Ureter (tissue), 1 donor: ENCODE data around the gene FBN2. TPM values are rescaled to one million over a fixed set of nuclear protein-coding genes. Genes with fewer than 3 reads are reported as not detected.
"Not testable (repeated sequence)": the region's sequence is repeated elsewhere in the genome, so short reads cannot be mapped to it uniquely, and the experiment has no call there.

ENCODE experiments used
- DNase-seq: peaks from one replicate; pipeline ENCODE4 v3.0.0-alpha.2; 2020; ENCODE audit warnings: low spot score
- total RNA-seq: library from RNA; stranded (reverse); gene quantifications from one replicate; pipeline ENCODE4 v1.2.4, GENCODE V29; 2023
- donor health status: DM: yes; HTN: yes; CAD: no.

FBN2 gene
- total RNA-seq, 1 donor from 2014 or later: 4.8 TPM

DNA sequence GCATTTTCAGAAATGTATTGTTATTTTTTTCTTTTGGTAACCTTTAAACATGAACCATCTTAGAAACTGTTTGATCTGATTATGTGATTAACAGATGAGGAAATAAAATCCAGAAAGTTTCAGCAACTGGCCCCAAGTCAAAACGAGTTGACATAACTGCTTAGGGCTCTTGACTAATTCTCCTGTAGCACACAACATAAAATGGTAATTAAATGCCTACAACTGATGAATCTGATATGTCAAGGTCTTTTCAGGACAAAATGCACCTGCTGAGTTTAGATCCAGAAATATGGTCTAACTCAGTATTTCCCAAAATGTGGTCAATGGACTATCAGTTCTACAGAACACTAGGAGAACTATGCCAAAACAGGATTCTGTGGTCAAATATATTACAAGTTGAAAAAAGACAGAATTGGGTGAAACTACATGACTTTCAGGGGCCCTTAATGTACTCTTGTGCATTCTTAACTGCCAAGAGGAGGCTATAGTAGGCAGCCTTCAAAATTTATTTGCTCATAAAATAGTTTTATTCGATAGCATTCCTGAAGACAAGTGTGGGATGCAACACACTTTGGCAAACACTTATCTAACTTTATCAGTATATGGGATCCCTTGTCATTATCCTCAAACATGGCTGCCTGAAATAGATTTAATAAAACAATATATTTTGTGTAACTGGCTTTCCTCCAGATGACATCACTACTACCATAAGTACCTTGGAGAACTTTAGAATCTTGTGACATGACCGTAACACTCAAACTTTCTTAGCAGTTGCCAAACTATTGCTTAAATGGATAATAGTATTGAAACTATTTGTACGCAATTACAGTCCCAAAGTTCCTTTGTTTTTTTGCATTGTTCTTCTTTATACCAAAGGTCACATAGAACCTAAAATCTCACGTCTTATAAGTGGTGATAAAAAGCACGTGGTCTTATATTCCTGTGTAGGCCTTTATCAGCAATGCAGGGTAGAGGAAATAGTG lies 59.4 kb downstream of the FBN2 start:
- no peak for DNase-seq

DNA sequence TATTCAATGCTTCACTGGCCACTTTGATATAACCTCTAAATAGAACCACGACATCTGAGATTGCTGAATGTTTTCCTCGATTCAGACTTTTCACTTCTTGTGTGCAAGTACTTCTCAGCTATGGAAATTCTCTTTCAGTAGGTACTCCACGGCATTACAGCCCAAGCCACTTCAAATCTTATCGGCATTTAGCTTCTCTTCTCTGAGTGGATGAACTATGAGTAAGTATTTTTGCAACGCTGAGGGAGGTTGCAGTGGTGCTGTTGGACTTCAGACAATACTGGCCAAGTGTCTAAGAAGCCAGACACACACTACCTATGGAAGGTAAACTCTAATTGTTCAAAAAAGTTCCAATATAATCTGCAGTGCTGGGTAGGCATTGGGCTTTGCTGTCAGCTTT lies 60.1 kb downstream of the FBN2 start:
- no peak for DNase-seq

DNA sequence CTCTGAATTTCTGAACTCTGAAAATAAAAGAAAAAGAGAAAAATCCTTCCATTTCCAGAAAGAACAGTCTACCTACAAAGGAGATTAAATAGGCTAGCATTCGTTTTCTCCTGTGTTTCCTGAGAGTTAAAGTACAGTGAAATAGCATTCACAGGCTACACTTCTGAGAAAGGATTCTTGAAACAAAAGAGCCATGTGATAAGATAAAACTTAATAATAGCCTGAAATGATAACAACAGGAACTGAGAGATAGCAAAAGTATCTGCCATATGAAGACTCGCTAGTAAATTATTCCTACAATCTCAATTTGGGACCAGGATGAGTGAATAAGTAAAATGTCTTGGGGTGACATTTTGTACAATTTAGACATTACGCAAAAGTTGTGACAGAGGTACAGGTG lies 62.4 kb downstream of the FBN2 start:
- no peak for DNase-seq

GRCh38 chr5:128472919-128473318 lies 65.1 kb downstream of the FBN2 start:
- DNase-seq: no peak

GRCh38 chr5:128472036-128472435 lies 66.0 kb downstream of the FBN2 start:
- no peak for DNase-seq

GRCh38 chr5:128470663-128471062 lies 67.4 kb downstream of the FBN2 start:
- DNase-seq: no peak

- no peak for DNase-seq
Measured at GRCh38 chr5:128469912-128470311, 68.1 kb downstream of the FBN2 start.

GRCh38 chr5:128466980-128467379 lies 71.1 kb downstream of the FBN2 start:
- DNase-seq: no peak

- no peak for DNase-seq
Measured at GRCh38 chr5:128466554-128466953, 71.5 kb downstream of the FBN2 start.

DNA sequence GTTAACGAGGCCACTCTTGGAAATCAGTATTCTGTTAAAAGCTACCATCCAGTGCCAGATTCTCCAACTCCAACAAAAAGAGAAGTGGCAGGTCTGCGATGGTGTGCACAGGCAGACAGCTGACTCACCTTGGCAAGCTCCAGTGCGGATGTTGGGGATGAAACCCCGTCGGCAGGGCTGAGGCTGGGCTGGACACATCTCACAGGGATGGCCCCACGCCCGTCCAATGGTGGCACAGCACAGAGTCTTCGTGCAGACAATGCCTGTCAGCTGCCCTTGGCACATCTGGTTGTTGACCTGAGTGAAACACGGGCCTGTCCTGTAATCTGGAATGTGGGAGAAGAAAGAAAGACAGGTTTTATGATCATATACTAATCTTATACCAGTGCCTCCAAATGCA lies 73.4 kb downstream of the FBN2 start:
- no peak for DNase-seq

DNA sequence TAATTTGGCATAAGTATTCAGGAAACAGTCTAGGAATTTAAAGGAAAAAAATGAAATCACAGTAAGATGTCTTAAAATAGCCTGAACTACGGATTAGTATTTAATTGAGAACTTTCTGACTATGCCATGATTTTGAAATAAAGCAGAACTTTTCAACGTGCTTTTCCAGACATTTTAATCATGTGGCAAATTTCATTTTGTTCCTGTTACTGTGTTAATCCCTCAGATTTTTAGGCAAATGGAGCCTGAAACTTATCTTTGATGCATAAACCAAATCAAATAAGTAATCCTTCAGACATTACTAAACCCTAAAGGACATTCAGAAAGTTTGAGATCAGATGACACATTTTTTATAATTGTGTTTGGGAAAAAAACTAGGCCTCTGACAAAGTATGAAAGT lies 75.7 kb downstream of the FBN2 start:
- DNase-seq: no peak

GRCh38 chr5:128457147-128457915 lies 80.7 kb downstream of the FBN2 start:
- DNase-seq: not testable (repeated sequence)

GRCh38 chr5:128455841-128456361 lies 82.1 kb downstream of the FBN2 start:
- DNase-seq: no peak

- no peak for DNase-seq
Measured at GRCh38 chr5:128453121-128453520, 84.9 kb downstream of the FBN2 start.

GRCh38 chr5:128447224-128447623 lies 90.8 kb downstream of the FBN2 start:
- not testable (repeated sequence) for DNase-seq

- DNase-seq: no peak
Measured at GRCh38 chr5:128441941-128442350, 96.1 kb downstream of the FBN2 start.

DNA sequence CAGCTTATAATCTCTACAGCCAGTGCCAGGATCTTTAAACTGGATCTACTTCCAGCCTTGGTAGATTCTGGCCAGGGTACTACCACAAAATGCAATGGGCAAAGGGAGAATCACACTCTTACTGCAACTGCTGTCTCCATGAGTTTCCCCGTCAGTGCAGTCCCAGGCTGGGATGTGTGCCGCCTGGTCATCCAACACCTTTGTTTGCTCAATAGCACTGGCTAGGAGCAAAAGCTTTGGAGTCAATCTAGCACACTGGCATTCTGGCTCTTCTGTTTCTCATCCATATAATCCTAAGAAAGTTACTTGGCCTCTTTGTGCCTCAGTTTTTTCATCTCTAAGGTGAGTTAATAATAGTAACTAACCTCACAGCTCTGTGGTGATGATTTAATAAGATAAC lies 96.9 kb downstream of the FBN2 start:
- no peak for DNase-seq

DNA sequence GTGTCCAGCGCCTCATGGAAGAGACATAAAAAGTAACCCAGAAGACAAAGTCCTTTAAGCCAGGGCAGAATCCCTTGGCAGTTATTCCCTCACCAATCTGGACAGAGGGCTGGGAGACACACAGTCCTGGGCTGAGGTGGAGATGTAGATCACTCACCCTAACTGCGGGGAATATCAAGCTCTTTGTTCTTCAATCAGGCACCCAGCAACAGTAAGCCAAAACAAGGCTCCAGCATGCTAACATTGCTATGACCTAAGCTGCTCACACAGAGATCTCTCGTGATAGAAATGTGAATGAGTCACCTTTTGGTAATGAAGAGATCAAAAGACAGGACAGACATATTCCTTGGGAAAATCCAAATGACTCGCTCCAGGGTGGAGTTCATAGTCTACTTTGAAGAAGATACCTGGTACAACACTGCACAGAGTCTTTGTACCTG lies 101.3 kb downstream of the FBN2 start:
- no peak for DNase-seq

DNA sequence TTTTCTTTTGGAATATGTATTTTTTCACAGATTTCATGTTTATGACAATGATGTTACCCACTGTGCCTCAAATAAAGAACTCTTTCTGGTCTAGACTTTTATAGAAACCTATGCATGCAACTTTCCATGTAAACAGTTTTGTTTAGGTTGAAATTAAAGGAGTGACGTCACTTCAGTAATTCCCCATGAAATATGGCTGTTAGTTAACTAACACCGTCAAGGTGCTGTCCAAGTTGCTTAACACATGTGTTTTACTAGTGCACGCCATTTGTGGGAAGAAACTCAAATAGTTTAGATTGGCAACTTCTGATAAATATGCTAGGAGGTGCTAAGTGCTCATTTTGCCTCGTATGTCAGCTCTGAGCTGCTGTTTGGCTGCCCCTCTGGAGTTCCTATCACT lies 102.2 kb downstream of the FBN2 start:
- DNase-seq: no peak

- DNase-seq: no peak
Measured at GRCh38 chr5:128434993-128435392, 103.1 kb downstream of the FBN2 start.

DNA sequence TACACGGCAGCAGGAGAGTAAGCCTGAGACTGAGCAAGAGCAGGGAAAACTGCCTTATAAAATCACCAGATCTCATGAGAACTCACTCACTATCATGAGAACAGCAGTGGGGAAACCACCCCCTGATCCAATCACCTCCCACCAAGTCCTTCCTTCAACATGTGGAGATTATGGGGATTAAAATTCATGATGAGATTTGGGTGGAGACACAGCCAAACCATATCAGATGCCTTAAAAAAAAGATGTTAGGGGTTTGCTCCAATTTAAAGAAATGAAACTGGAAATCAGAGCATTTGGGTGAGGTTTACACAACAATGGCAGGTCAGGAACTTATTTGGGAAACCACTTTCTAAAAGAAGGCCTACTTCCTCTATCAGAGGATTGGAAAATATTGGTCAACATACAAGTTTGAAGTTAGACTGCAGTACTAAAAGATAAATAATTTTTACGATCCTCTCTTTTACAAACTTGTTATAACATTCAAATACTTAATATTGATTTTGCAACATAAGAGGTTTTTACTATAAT lies 105.1 kb downstream of the FBN2 start:
- no peak for DNase-seq

GRCh38 chr5:128427921-128428320 lies 110.1 kb downstream of the FBN2 start:
- DNase-seq: no peak
